Measurements from ENCODE around the gene FAM47B.

The FAM47B gene

GRCh38 chrX:34943235-34943634 lies 639 bp downstream of the FAM47B start:
- no peak for DNase-seq (ENCODE audit: extremely low read depth, insufficient read length)
- Histone ChIP-seq H3K36me3 (ENCODE audit: control insufficient read depth, insufficient read depth, low read length) (no peaks in the 10 kb centered on the region), H3K27me3 (replicated peaks; ENCODE audit: control insufficient read depth, insufficient read depth, low read length) (no peaks in the 10 kb centered on the region), H3K4me3 (replicated peaks; ENCODE audit: low read depth, low read length) (no peak overlapping the region)
- no peak for TF ChIP-seq CTCF (IDR thresholded peaks at IDR 0.05; ENCODE audit: insufficient read depth, low read length, poor library complexity, severe bottlenecking)

GRCh38 chrX:34956916-34957315 lies 14.3 kb downstream of the FAM47B start:
- Histone ChIP-seq H3K36me3 (ENCODE audit: control insufficient read depth, insufficient read depth, low read length) (no peaks in the 10 kb centered on the region), H3K27me3 (replicated peaks; ENCODE audit: control insufficient read depth, insufficient read depth, low read length) (no peaks in the 10 kb centered on the region), H3K4me3 (replicated peaks; ENCODE audit: low read depth, low read length) (no peak overlapping the region)
- no peak for DNase-seq (ENCODE audit: extremely low read depth, insufficient read length)
- TF ChIP-seq CTCF (IDR thresholded peaks at IDR 0.05; ENCODE audit: insufficient read depth, low read length, poor library complexity, severe bottlenecking) = no peak

- DNase-seq (ENCODE audit: extremely low read depth, insufficient read length) = no peak
- H3K27me3 ChIP-seq (replicated peaks; ENCODE audit: control insufficient read depth, insufficient read depth, low read length) = no peaks in the 10 kb centered on the region
- no peak overlapping the region for H3K4me3 ChIP-seq (replicated peaks; ENCODE audit: low read depth, low read length)
- H3K36me3 ChIP-seq (ENCODE audit: control insufficient read depth, insufficient read depth, low read length) = no peaks in the 10 kb centered on the region
- TF ChIP-seq CTCF (IDR thresholded peaks at IDR 0.05; ENCODE audit: insufficient read depth, low read length, poor library complexity, severe bottlenecking) = no peak
Measured at GRCh38 chrX:34961662-34962061, 19.1 kb downstream of the FAM47B start.

- Histone ChIP-seq H3K27me3 (replicated peaks; ENCODE audit: control insufficient read depth, insufficient read depth, low read length) (no peaks in the 10 kb centered on the region), H3K36me3 (ENCODE audit: control insufficient read depth, insufficient read depth, low read length) (no peaks in the 10 kb centered on the region), H3K4me3 (replicated peaks; ENCODE audit: low read depth, low read length) (no peak overlapping the region)
- DNase-seq (ENCODE audit: extremely low read depth, insufficient read length) = no peak
- no peak for TF ChIP-seq CTCF (IDR thresholded peaks at IDR 0.05; ENCODE audit: insufficient read depth, low read length, poor library complexity, severe bottlenecking)
Measured at GRCh38 chrX:34972206-34972605, 29.6 kb downstream of the FAM47B start.

- no peaks in the 10 kb centered on the region for H3K36me3 ChIP-seq (ENCODE audit: control insufficient read depth, insufficient read depth, low read length)
- TF ChIP-seq CTCF (IDR thresholded peaks at IDR 0.05; ENCODE audit: insufficient read depth, low read length, poor library complexity, severe bottlenecking) = no peak
- DNase-seq (ENCODE audit: extremely low read depth, insufficient read length) = no peak
- H3K27me3 ChIP-seq (replicated peaks; ENCODE audit: control insufficient read depth, insufficient read depth, low read length) = no peaks in the 10 kb centered on the region
- no peak overlapping the region for H3K4me3 ChIP-seq (replicated peaks; ENCODE audit: low read depth, low read length)
Measured at GRCh38 chrX:34978171-34978570, 35.6 kb downstream of the FAM47B start.

- H3K27me3 ChIP-seq (replicated peaks; ENCODE audit: control insufficient read depth, insufficient read depth, low read length) = no peaks in the 10 kb centered on the region
- no peak overlapping the region for H3K4me3 ChIP-seq (replicated peaks; ENCODE audit: low read depth, low read length)
- TF ChIP-seq CTCF (IDR thresholded peaks at IDR 0.05; ENCODE audit: insufficient read depth, low read length, poor library complexity, severe bottlenecking) = no peak
- DNase-seq (ENCODE audit: extremely low read depth, insufficient read length) = no peak
- H3K36me3 ChIP-seq (ENCODE audit: control insufficient read depth, insufficient read depth, low read length) = no peaks in the 10 kb centered on the region
Measured at GRCh38 chrX:34987646-34988045, 45.0 kb downstream of the FAM47B start.
